SJSA1 (cell line): ENCODE measurements around the gene SLC6A8. TPM values are rescaled to one million over a fixed set of nuclear protein-coding genes. Genes with fewer than 3 reads are reported as not detected.
"Not testable (repeated sequence)": the region's sequence is repeated elsewhere in the genome, so short reads cannot be mapped to it uniquely, and the experiment has no call there.

Experiments
- DNase-seq, 2 experiments: peaks; one replicate each; pipeline ENCODE4 v3.0.0-alpha.2; 2015 to 2020; ENCODE audit warnings: low spot score in 2 of 2, low read depth in 1 of 2
- H3K27ac ChIP-seq: fragments of 250-450 bp; sonication (Bioruptor Pico); 2 replicates; pipeline ENCODE4 v1.5.1; 2020; ENCODE audit warnings: mild to moderate bottlenecking, moderate library complexity
- H3K27me3 ChIP-seq: fragments of 250-450 bp; sonication (Bioruptor Pico); replicated peaks from 2 replicates; pipeline ENCODE4 v1.5.1; 2020; ENCODE audit warnings: mild to moderate bottlenecking, moderate library complexity
- H3K36me3 ChIP-seq: fragments of 250-450 bp; sonication (Bioruptor Pico); 2 replicates; pipeline ENCODE4 v1.5.1; 2020; ENCODE audit warnings: mild to moderate bottlenecking
- H3K4me1 ChIP-seq: fragments of 250-450 bp; sonication (Bioruptor Pico); replicated peaks from 2 replicates; pipeline ENCODE4 v1.6.1; 2021; ENCODE audit warnings: mild to moderate bottlenecking
- H3K4me3 ChIP-seq: fragments of 250-450 bp; sonication (Bioruptor Pico); 2 replicates; pipeline ENCODE4 v1.5.1; 2020; ENCODE audit warnings: mild to moderate bottlenecking
- H3K9me3 ChIP-seq: fragments of 250-450 bp; sonication (Bioruptor Pico); replicated peaks from 2 replicates; pipeline ENCODE4 v1.5.1; 2020; ENCODE audit warnings: mild to moderate bottlenecking
- total RNA-seq: library from RNA; depleted of rRNA; stranded (reverse); fragments of >200 nt; shearing (Covaris generic); gene quantifications from 2 replicates; pipeline ENCODE4 v1.2.3, GENCODE V29; 2014

SLC6A8 gene
- total RNA-seq, 1 experiment from 2014 or later: 2.7 TPM

GRCh38 chrX:153727123-153727931 lies 39.6 kb downstream of the SLC6A8 start:
- H3K27me3 ChIP-seq: no peaks in the 10 kb centered on the region
- H3K27ac ChIP-seq: no peak overlapping the region
- peaks cover 35% of the 10 kb centered on the region for H3K4me1 ChIP-seq
- DNase-seq: no peak
- H3K36me3 ChIP-seq: peaks cover 13% of the 10 kb centered on the region
- H3K9me3 ChIP-seq: no peaks in the 10 kb centered on the region
- H3K4me3 ChIP-seq: no peak overlapping the region

GRCh38 chrX:153728095-153728494 lies 40.4 kb downstream of the SLC6A8 start:
- Histone ChIP-seq H3K9me3 (no peaks in the 10 kb centered on the region), H3K27me3 (no peaks in the 10 kb centered on the region), H3K4me1 (peaks cover 28% of the 10 kb centered on the region), H3K4me3 (no peak overlapping the region), H3K27ac (no peak overlapping the region), H3K36me3 (peaks cover 8% of the 10 kb centered on the region; the same call in 1 of the 2 replicates)
- DNase-seq: no peak

- H3K4me3 ChIP-seq: no peak overlapping the region
- H3K4me1 ChIP-seq: peaks cover 27% of the 10 kb centered on the region
- DNase-seq: no peak
- peaks cover under 1% of the 10 kb centered on the region; the same call in 1 of the 2 replicates for H3K36me3 ChIP-seq
- no peak overlapping the region for H3K27ac ChIP-seq
- H3K27me3 ChIP-seq: no peaks in the 10 kb centered on the region
- no peaks in the 10 kb centered on the region for H3K9me3 ChIP-seq
These were observed 41.4 kb downstream of the SLC6A8 start for GRCh38 chrX:153728951-153729631.

DNA sequence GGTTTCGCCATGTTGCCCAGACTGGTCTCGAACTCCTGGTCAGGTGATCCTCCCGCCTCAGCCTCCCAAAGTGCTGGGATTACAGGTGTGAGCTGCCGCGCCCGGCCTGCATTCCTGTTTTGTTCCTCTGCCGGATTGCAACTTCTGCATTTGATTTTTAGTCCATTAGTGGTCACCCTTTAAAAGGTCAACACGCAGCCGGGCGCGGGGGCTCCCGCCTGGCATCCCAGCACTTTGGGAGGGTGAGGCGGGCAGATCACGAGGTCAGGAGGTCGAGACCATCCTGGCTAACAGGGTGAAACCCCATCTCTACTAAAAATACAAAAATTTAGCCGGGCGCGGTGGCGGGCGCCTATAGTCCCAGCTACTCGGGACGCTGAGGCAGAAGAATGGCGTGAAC lies 42.4 kb downstream of the SLC6A8 start:
- not testable (repeated sequence) for DNase-seq

DNA sequence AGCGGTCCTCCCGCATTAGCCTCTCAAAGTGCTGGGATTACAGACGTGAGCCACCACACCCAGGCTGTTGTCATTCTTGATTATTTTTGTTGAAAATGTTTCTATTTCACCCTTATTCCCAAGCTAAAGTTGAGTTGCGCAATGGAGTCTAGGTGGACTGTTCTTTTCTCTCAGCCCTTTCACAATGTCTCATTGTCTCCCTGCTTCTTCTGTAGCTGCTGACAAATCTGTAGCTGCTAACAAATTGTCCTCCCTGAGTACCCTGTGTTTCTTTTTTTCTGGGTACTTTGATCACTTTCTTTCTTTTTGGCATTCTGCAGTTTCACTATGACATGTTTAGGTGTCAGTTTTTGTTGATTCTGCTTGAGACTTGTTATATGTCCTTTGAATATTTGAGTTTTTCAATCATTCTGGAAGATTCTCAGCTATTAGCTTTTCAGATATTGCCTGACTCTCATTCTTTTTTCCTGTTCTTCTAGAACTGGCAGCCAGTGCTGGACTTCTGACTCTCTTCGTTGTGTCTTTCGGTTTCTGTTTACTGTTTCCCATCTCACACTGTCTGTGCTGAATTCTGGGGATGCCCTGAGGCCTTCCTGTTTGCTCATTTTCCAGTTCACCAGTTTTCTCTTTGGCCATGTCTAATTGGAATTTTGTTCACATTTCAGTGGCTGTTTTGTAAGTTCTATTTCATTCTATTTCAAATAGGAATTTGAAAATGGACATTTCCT lies 43.6 kb downstream of the SLC6A8 start:
- no peaks in the 10 kb centered on the region for H3K27me3 ChIP-seq
- DNase-seq: no peak
- no peak overlapping the region for H3K4me3 ChIP-seq
- peaks cover 11% of the 10 kb centered on the region for H3K4me1 ChIP-seq
- H3K27ac ChIP-seq: no peak overlapping the region
- no peaks in the 10 kb centered on the region for H3K36me3 ChIP-seq
- no peaks in the 10 kb centered on the region for H3K9me3 ChIP-seq

More for the DNA sequence above, 42.4 kb downstream of the SLC6A8 start:
- peaks cover 22% of the 10 kb centered on the region for H3K4me1 ChIP-seq
- not testable (repeated sequence) for H3K9me3 ChIP-seq, H3K36me3 ChIP-seq, H3K4me3 ChIP-seq, H3K27ac ChIP-seq, H3K27me3 ChIP-seq

GRCh38 chrX:153731845-153732215 lies 44.1 kb downstream of the SLC6A8 start:
- Histone ChIP-seq H3K27me3 (no peaks in the 10 kb centered on the region), H3K4me1 (peaks cover 5% of the 10 kb centered on the region), H3K9me3 (no peaks in the 10 kb centered on the region), H3K4me3 (no peak overlapping the region), H3K36me3 (no peaks in the 10 kb centered on the region), H3K27ac (no peak overlapping the region)
- DNase-seq: no peak

DNA sequence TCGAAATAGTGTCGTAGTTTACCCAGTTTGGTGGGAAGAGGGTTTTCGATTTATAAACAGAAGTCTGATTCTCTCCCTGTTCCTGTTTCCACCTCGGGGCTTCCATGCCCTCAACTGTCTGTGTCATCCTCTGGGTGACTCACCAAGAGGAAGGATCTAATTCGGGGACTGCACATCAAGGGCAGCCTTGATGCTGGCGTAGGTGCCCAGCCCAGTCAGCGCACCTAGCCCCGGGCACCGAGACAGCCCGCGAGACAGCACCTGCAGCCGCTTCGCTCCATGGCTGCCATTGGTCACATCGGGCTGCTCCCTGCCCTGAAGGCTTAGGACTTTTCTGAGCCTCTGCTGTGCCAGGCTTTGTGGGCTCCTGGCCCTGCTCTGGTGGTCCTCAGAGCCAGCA lies 44.7 kb downstream of the SLC6A8 start:
- Histone ChIP-seq H3K27ac (no peak overlapping the region), H3K4me3 (no peak overlapping the region), H3K4me1 (no peaks in the 10 kb centered on the region), H3K9me3 (no peaks in the 10 kb centered on the region), H3K36me3 (no peaks in the 10 kb centered on the region), H3K27me3 (no peaks in the 10 kb centered on the region)
- DNase-seq: no peak

- no peaks in the 10 kb centered on the region for H3K36me3 ChIP-seq
- H3K27me3 ChIP-seq: no peaks in the 10 kb centered on the region
- DNase-seq: no peak
- H3K9me3 ChIP-seq: no peaks in the 10 kb centered on the region
- no peak overlapping the region for H3K4me3 ChIP-seq
- H3K27ac ChIP-seq: no peak overlapping the region
- no peaks in the 10 kb centered on the region for H3K4me1 ChIP-seq
These were observed 46.0 kb downstream of the SLC6A8 start for GRCh38 chrX:153733651-153734240.

DNA sequence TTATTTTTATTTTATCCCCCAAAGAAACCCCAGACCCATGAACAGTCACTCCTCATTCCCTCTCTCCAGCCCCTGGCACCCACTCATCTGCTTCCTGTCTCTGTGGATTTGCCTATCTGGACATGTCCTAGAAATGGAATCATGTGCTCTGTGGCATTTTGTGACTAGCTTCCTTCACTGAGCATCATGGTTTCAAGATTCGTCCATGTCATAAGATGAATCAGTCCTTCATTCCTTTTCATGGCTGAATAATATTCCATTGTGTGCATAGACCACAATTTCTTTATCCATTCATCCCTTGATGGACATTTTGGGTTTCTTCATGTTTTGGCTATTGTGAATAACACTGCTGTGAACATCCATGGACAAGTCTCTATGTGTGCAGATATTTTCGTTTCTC lies 47.1 kb downstream of the SLC6A8 start:
- Histone ChIP-seq H3K27ac (no peak overlapping the region), H3K4me3 (no peak overlapping the region), H3K9me3 (no peaks in the 10 kb centered on the region), H3K36me3 (no peaks in the 10 kb centered on the region), H3K27me3 (no peaks in the 10 kb centered on the region), H3K4me1 (no peaks in the 10 kb centered on the region)
- DNase-seq: no peak

- Histone ChIP-seq H3K4me3 (no peak overlapping the region), H3K4me1 (no peaks in the 10 kb centered on the region), H3K9me3 (no peaks in the 10 kb centered on the region), H3K36me3 (no peaks in the 10 kb centered on the region), H3K27me3 (no peaks in the 10 kb centered on the region), H3K27ac (no peak overlapping the region)
- DNase-seq: no peak
These were observed 47.5 kb downstream of the SLC6A8 start for GRCh38 chrX:153735274-153735673.

DNA sequence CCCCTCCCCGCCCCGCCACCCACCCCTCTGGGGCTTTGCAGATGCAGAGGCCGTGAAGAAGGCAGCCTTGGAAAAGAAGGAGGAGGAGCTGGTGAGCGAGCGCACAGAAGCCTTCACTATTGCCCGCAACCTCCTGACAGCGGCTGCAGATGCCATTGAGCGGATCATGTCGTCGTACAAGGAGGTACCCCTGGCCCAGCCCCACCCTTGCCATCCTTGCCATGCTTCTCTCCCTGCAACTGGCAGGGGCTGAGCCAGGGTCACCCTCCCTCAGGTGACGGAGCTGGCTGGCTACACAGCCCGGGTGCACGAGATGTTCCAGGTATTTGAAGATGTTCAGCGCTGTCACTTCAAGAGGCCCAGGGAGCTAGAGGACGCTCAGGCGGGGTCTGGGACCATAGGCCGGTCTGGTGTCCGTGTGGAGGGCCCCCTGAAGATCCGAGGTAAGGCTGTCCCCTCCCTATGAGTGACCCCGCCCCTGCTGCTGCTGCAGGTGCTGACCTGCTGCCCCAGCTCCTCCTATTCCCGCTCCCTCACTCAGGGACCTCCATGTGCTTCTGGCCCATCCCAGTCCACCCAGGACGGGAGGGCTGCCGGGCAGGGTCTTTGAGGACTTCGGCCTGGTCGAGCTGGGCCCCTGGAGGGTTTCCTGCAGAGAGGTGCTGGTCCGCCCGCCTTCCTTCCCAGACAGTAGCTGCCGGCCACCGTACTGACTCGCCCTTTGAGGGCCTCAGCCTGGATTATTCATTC lies 48.5 kb downstream of the SLC6A8 start:
- Histone ChIP-seq H3K9me3 (no peaks in the 10 kb centered on the region), H3K4me3 (no peak overlapping the region), H3K27ac (no peak overlapping the region), H3K27me3 (no peaks in the 10 kb centered on the region), H3K4me1 (no peaks in the 10 kb centered on the region), H3K36me3 (no peaks in the 10 kb centered on the region)
- DNase-seq: no peak

DNA sequence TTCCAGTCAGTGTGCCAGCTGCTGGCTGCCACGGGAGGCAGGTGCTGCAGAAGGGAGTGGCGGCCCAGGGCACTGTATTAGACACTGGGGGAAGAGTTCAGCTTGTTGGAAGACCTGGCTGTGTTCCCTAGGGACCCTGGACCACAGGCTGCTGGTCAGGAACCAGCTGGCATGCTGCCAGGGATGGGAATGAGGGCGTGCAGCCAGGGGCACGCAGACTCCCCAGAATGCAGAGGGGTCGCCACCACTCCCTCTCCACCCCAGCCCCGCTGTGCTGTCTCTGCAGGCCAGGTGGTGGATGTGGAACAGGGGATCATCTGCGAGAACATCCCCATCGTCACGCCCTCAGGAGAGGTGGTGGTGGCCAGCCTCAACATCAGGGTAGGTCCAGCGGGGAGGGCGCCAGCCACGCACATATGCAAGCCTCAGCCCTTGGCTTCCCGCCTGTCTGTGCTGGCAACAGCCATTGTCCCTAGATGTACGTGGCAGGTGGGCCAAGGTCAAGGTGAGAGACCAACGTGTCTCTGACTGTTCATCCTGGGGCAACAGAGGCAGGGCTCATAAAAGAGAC lies 49.2 kb downstream of the SLC6A8 start:
- Histone ChIP-seq H3K27ac (no peak overlapping the region), H3K27me3 (no peaks in the 10 kb centered on the region), H3K4me1 (no peaks in the 10 kb centered on the region), H3K9me3 (no peaks in the 10 kb centered on the region), H3K4me3 (no peak overlapping the region), H3K36me3 (no peaks in the 10 kb centered on the region)
- DNase-seq: no peak

DNA sequence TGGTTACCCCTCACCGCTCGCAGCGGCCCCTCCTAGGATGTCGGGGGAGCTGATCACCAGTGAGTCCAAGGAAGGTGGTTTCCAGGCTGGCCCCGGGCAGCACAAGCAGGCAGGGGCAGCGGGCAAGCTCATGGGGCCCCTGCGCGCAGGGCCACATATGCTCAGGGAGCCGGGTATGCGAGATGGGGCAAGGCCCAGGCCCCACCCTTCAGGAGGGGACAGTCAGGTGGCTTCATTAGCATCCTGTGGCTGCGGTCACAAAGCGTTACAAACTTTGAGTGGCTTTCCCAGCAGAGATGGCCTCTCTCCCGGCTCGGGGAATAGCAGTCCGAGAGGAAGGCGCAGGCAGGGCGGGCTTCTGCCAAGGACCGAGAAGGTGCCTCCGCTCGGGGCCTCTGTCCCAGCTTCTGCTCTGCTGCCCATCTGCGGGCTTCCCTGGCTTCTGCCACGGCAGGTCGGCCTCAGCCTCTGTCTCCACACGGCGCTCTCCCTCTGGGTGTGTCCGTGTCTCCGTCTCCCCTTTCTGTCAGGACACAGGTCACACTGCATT lies 50.4 kb downstream of the SLC6A8 start:
- Histone ChIP-seq H3K4me3 (no peak overlapping the region), H3K36me3 (no peaks in the 10 kb centered on the region), H3K27me3 (no peaks in the 10 kb centered on the region), H3K9me3 (no peaks in the 10 kb centered on the region), H3K4me1 (no peaks in the 10 kb centered on the region), H3K27ac (no peak overlapping the region)
- DNase-seq: no peak
